ENCODE results near the gene RAD51C.
"Not testable (repeated sequence)": the region's sequence is repeated elsewhere in the genome, so short reads cannot be mapped to it uniquely, and the experiment has no call there.

The RAD51C gene

GRCh38 chr17:58759522-58759921 is 67.1 kb downstream of the RAD51C start:
- peaks cover 0 to 10% (median 0%) of the 10 kb centered on the region in 11 experiments; a peak in 2 of 22 replicates for H4K20me1 ChIP-seq
- H3K27me3 ChIP-seq, result peaks cover 10 to 30% (median 24%) of the 10 kb centered on the region in 11 experiments; a peak in 19 of 22 replicates
- no peak for TF ChIP-seq Cebpa-rat (IDR thresholded peaks at IDR 0.05)
- H3K4me1 ChIP-seq, result peaks cover 8 to 19% (median 16%) of the 10 kb centered on the region in 10 experiments; a peak in 19 of 20 replicates
- H3K4me2 ChIP-seq, result no peak overlapping the region
- H3K27ac ChIP-seq, result no peak overlapping the region
- H3K9ac ChIP-seq, result no peak overlapping the region
- no peaks in the 10 kb centered on the region for H3K9me3 ChIP-seq (replicated peaks in 1 of 11)
- no peak overlapping the region for H3K4me3 ChIP-seq
- no peaks in the 10 kb centered on the region for H3K36me3 ChIP-seq

GRCh38 chr17:58760248-58760647 is 67.8 kb downstream of the RAD51C start:
- H3K27me3 ChIP-seq, result peaks cover 10 to 30% (median 24%) of the 10 kb centered on the region in 11 experiments; a peak in 19 of 22 replicates
- H3K9me3 ChIP-seq (replicated peaks in 1 of 11), result no peaks in the 10 kb centered on the region
- H3K4me3 ChIP-seq, result no peak overlapping the region
- H3K4me2 ChIP-seq, result no peak overlapping the region
- peaks cover 8 to 22% (median 19%) of the 10 kb centered on the region in 10 experiments; a peak in 19 of 20 replicates for H3K4me1 ChIP-seq
- H4K20me1 ChIP-seq, result peaks cover 0 to 10% (median 0%) of the 10 kb centered on the region in 11 experiments; a peak in 2 of 22 replicates
- TF ChIP-seq Cebpa-rat (IDR thresholded peaks at IDR 0.05), result no peak
- H3K36me3 ChIP-seq, result no peaks in the 10 kb centered on the region
- no peak overlapping the region for H3K27ac ChIP-seq
- no peak overlapping the region for H3K9ac ChIP-seq

GRCh38 chr17:58763263-58763662 is 70.9 kb downstream of the RAD51C start:
- Histone ChIP-seq H3K4me3 (no peak overlapping the region), H3K4me2 (no peak overlapping the region), H3K9me3 (replicated peaks in 1 of 11) (no peaks in the 10 kb centered on the region), H4K20me1 (peaks cover 0 to 5% (median 0%) of the 10 kb centered on the region in 11 experiments; a peak in 1 of 22 replicates), H3K9ac (no peak overlapping the region), H3K27me3 (peaks cover 0 to 1% (median 0%) of the 10 kb centered on the region in 11 experiments; a peak in 3 of 22 replicates), H3K4me1 (peaks cover 0 to 7% (median 6%) of the 10 kb centered on the region in 10 experiments; a peak in 11 of 20 replicates), H3K27ac (no peak overlapping the region), H3K36me3 (no peaks in the 10 kb centered on the region)
- no peak for TF ChIP-seq Cebpa-rat (IDR thresholded peaks at IDR 0.05)

- no peak for TF ChIP-seq Cebpa-rat (IDR thresholded peaks at IDR 0.05)
- Histone ChIP-seq H3K4me2 (peak overlapping the region in 7 of 11 experiments; percentile 1 to 55 (median 29); a peak in 11 of 22 replicates), H3K9ac (no peak overlapping the region), H3K9me3 (replicated peaks in 1 of 11) (no peaks in the 10 kb centered on the region), H3K4me3 (no peak overlapping the region), H3K4me1 (peaks cover 0 to 7% (median 6%) of the 10 kb centered on the region in 10 experiments; a peak in 11 of 20 replicates), H3K27ac (no peak overlapping the region), H3K27me3 (no peaks in the 10 kb centered on the region), H3K36me3 (no peaks in the 10 kb centered on the region), H4K20me1 (no peaks in the 10 kb centered on the region)
Observed at GRCh38 chr17:58764373-58764772, 72.0 kb downstream of the RAD51C start.

- not testable (repeated sequence) for H3K36me3 ChIP-seq; H3K27me3 ChIP-seq; H3K9ac ChIP-seq; H3K4me1 ChIP-seq; H4K20me1 ChIP-seq; H3K9me3 ChIP-seq (replicated peaks in 1 of 11); H3K27ac ChIP-seq; H3K4me3 ChIP-seq; H3K4me2 ChIP-seq
Observed at GRCh38 chr17:58778482-58778881, 86.1 kb downstream of the RAD51C start.

- no peak overlapping the region for H3K4me3 ChIP-seq
- H3K9ac ChIP-seq, result no peak overlapping the region
- 0 out of 22 replicates have a peak, but pooled peaks cover 0 to 3% (median 0%) of the 10 kb centered on the region in 11 experiments for H3K36me3 ChIP-seq
- no peak overlapping the region for H3K4me2 ChIP-seq
- no peaks in the 10 kb centered on the region for H4K20me1 ChIP-seq
- no peak for TF ChIP-seq Cebpa-rat (IDR thresholded peaks at IDR 0.05)
- no peaks in the 10 kb centered on the region for H3K27me3 ChIP-seq
- H3K4me1 ChIP-seq, result no peaks in the 10 kb centered on the region
- H3K9me3 ChIP-seq (replicated peaks in 1 of 11), result no peaks in the 10 kb centered on the region
- H3K27ac ChIP-seq, result no peak overlapping the region
Observed at GRCh38 chr17:58779446-58779845, 87.0 kb downstream of the RAD51C start.

GRCh38 chr17:58783380-58783779 is 91.0 kb downstream of the RAD51C start:
- H3K9me3 ChIP-seq (replicated peaks in 1 of 11), result no peaks in the 10 kb centered on the region
- TF ChIP-seq Cebpa-rat (IDR thresholded peaks at IDR 0.05), result no peak
- H3K27ac ChIP-seq, result no peak overlapping the region
- H3K4me1 ChIP-seq, result peaks cover 0 to 6% (median 0%) of the 10 kb centered on the region in 10 experiments; a peak in 3 of 20 replicates
- H3K27me3 ChIP-seq, result no peaks in the 10 kb centered on the region
- H3K9ac ChIP-seq, result no peak overlapping the region
- no peak overlapping the region for H3K4me3 ChIP-seq
- H3K36me3 ChIP-seq, result 0 out of 22 replicates have a peak, but pooled peaks cover 0 to 3% (median 0%) of the 10 kb centered on the region in 11 experiments
- H3K4me2 ChIP-seq, result no peak overlapping the region
- no peaks in the 10 kb centered on the region for H4K20me1 ChIP-seq

GRCh38 chr17:58785097-58785496 is 92.7 kb downstream of the RAD51C start:
- no peak overlapping the region for H3K27ac ChIP-seq
- no peak overlapping the region for H3K9ac ChIP-seq
- H3K4me1 ChIP-seq, result peaks cover 0 to 6% (median 0%) of the 10 kb centered on the region in 10 experiments; a peak in 3 of 20 replicates
- 0 out of 22 replicates have a peak, but pooled peaks cover 0 to 3% (median 0%) of the 10 kb centered on the region in 11 experiments for H3K36me3 ChIP-seq
- H3K9me3 ChIP-seq (replicated peaks in 1 of 11), result no peaks in the 10 kb centered on the region
- H3K27me3 ChIP-seq, result no peaks in the 10 kb centered on the region
- no peak overlapping the region for H3K4me3 ChIP-seq
- H3K4me2 ChIP-seq, result no peak overlapping the region
- no peak for TF ChIP-seq Cebpa-rat (IDR thresholded peaks at IDR 0.05)
- no peaks in the 10 kb centered on the region for H4K20me1 ChIP-seq

Data from BLaER1 treated with 17β-estradiol and CSF1 and Interleukin-3, amounts not matched to agents 10 nM and 100 nM (cell line).